GM19468 (cell line): ENCODE measurements around the gene KIRREL3.

Source experiments
- ATAC-seq: cut with Tn5 transposase; IDR thresholded peaks from one replicate; pipeline ENCODE4 v1.9.1; 2021; ENCODE audit warnings: mild to moderate bottlenecking, moderate library complexity, moderate number of reproducible peaks; ENCODE audit not compliant: unreplicated experiment; ENCODE audit errors: extremely low read depth

The KIRREL3 gene

DNA sequence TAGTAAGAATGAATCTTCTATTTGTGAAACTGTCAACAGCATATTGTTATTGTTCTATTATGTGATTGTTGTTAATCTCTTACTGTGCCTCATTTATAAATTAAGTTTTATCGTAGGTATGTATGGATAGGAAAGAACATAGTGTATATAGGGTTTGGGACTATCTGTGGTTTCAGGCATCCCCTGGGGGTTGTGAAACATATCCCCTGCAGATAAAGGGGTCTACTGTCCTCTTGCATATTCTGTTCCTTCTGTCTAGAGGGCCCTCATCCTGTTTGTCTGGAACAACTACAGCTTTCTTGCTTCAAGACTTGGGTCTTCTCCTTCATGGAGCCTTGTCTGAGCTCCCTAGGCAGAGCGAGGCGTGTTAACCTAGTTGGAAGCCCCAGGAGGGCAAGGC, 159.6 kb downstream of the KIRREL3 start:
- ATAC-seq, result no peak

DNA sequence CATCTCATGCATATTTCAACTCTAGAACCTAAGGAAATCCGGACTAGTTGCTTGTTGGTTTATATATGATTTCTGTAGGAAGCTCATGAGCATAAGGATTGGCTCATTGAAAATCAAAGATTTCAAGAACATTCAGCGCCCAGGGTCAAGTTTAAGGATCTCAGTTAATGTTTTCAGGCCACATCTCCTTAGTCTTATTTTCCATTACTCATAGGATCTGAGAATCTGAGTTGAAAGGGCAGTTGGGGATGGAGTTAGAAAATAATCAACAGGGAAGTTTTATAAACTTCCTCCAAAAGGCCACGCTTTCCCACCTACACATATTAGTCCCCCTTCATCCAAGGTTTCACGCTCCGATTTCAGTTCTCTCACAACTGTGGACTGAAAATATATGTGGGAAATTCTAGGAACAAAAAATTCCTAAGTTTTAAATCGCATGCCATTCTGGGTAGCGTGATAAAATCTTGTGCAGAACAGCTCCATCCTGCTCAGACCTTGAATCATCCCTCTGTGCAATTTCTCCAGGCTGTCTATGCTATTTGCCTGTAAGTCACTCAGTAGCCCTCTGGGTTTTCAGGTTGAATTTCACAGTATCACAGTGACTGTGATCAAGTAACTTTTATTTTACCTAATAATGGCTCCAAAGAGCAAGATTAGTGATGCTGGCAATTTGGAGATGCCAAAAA, 160.2 kb downstream of the KIRREL3 start:
- no peak for ATAC-seq

DNA sequence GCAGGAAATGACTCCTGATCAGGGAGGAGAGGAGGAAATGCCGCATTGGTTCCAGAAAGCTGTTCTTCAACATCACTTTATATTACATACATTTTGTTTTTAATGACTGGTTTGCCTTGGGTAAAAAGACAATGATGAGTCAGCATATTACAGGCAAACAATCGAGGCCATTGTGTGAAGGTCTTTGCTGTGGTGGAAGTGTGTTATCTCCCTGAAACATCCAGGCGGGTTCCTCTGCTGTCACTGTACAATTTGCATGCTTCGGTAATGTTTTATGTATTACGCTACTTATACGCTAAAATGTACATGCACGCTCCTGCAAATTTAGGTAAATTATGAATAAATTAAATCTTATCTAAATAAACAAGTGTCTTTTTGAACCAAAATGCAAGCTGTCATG, 161.1 kb downstream of the KIRREL3 start:
- ATAC-seq, result no peak

DNA sequence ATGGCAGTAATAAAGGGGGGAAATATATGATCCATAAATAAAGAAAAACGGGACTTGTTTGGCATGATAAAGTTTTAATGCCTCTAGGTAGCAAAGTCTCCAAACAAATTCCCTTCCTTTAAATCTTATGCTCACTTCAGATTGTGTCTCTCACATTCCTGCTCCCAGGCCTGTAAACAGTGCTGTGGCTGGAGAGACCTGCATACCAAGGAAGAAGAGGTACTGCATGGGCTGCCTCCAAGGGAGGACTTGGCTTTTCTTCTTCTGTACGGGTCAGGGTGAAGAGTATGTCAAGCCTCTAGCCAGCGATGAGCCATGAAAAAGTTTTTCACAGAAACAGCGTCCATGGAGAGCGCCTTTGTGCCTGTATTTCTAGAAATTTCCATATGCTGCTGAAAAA, 161.8 kb downstream of the KIRREL3 start:
- ATAC-seq, result no peak

DNA sequence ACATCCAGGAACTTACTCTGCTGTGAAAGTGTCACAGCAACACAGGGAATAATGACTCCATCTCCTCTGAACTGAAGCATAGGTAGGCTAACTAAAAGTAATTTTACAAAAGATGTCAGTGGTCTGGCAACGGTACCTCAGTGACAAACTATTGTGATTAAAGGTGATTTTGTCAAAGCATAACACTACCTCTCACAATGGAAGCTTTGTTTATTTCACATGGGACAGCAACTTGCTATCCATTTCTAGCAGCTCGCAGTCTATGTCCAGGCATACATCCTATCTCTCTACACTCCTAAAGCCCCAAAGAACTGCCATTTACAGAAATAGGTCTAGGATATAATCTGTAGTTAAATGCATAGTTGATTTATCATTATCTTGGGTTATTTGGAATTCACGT, 163.0 kb downstream of the KIRREL3 start:
- no peak for ATAC-seq

DNA sequence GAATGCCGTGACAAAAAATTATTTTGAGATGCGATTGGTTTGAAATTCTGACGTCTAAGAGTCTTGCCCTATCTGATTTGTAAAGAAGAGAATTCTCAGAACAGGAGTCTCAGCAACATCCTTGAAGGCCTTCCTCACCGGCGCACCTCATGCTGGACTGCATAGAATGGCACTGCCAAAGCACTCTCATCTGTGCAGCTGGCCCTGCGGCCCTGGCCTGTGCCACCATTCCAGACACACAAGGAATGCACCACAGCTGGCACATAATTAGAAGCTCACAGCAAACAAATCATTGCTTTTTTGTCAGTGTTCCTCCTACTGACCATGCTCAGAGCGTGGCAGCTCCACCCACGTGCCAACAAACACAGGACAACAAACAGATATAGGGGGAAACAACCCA, 166.0 kb downstream of the KIRREL3 start:
- no peak for ATAC-seq

DNA sequence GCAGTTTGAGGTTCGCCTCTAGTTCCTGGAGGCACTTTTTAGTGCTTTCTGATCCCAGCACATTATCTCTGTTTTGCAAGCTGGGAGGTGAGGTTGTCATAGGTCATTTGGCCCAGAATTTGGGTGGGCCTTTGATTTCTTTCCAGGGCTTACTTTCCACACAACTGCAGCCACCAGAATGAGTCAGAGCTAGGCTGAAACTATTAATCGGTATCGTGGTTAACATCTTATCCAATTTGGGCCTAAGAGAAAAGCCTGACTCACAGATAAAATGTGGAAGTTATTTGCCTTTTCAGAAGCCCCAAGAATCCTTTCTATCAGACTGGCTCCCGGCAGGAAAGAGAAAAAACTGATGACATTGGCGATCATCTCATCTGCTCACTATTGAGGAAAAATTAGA, 166.4 kb downstream of the KIRREL3 start:
- ATAC-seq, result no peak

DNA sequence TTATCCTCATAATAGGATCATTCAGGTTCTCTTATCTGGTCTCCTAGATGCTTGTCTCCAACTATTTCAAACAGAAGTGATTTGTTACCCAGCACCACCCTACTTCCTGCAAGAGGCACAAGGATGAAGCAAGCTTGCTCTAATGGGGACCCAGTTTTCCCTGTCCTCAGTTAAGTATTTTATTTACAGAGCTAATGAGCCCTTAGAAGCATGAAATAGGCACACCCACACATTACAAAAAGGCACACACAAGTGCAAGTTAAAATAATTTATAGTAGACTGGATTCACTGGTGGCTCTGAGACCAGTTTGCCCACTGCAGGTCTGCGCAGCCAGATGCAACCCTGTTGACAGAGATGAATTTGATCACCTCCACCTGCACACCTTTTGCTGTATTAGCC, 167.5 kb downstream of the KIRREL3 start:
- no peak for ATAC-seq

DNA sequence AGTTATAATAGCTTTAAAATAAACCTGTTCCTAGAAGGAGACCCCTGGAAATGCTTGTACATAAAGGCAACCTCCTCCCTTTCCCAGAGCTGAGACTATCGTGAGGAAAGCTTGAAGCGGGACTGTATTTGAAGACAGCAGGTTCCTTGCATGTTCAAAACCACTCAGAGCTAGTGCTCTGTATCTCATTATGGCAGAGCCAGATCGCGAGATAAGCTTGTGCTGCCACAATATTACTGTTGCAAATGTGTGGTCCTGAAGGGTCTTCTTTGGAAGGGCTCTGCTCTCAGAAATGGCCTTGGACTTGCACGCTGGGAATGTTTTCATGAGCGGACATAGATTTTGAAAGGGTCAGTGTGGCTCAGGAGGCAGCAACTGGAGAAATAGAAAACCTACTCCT, 168.2 kb downstream of the KIRREL3 start:
- no peak for ATAC-seq

DNA sequence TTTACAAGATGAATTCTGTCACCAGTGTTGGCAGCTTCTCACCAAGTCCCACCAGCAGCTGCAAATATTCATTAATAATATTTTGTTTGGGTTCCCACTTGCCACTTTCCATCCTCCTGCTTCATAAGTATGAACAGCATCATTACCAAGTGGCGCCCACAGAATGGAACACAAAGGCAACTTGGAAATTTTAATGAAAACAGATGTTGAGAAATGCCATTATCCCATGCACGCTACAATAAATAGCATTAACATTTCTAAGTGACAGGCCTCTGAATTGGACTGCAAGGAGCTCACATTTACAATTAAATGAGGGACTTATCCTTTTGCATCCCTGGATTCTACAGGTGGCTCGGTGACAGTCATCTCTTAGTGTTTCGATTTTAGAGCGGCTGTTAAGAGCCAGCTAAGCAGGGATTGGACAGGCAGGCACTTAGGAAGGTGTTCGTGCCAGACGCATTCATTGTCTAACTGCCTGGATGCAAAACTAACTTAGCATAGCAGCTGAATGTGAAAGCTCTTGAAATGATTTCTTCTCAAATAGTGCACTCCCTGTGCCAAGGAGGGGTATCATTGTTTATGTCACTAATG, 170.3 kb downstream of the KIRREL3 start:
- no peak for ATAC-seq

DNA sequence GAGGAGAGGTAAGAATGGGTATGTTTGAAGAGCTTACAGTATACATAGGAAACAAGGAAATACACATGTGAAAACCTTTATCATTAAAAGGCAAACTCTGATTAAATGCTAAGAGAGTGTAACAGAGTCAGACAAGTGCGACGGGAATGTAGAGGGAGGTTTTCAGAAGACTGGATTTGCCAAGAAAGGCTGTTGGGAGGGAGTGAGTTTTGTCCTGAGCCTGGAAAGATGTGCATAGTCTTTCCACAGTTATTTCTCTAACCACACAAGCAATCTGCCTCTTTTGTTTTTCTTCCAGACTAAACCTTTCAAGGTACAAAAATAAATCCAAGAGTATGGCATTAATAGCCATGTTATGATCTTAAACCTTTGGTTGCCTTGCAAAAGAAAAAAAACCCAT, 170.9 kb downstream of the KIRREL3 start:
- ATAC-seq, result no peak

DNA sequence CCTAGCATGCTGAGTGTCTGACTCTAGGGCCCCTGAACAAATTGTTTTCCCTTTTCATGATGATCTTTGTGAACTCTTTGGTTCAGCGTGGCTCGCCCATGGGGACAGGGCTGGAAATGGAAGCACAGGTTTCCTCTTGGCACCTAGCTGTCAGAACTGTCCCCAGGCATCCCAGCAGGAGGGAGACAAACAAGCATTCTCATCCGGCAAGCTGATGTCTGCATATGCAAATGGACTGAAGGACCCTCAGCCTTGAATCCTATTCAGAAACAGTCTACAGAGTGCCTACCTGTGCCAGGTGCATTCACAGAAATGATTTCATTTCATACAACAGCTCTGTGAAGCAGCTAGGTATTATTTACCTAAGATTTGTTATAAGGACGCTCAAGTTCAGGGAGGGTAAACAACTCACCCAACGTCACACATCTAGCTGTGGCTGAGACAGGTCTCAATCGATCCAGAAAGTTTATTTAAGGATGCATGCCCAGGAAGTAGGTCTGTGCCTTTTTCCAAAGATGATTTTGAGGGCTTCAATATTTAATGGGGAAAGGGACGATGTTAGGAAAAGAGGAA, 176.4 kb downstream of the KIRREL3 start:
- ATAC-seq, result no peak

DNA sequence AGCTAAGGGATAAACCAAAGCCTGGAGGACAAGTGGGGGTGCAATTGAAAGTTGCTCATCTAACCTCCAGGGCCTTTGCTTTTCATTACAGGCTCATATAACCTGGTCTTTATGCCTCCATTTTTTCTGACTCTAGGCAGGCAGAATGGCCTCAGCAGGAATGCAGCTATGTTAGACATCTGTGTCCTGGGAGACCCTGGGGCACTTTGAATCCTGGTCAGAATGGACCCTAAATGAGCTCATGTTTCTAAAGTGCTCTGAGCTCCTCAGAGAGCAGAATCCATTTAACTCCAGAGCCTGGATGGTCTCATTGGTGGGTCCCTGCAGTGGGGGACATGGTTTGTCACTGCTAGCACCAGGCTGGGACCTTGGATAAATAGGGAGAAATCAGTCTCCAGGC, 177.3 kb downstream of the KIRREL3 start:
- no peak for ATAC-seq

DNA sequence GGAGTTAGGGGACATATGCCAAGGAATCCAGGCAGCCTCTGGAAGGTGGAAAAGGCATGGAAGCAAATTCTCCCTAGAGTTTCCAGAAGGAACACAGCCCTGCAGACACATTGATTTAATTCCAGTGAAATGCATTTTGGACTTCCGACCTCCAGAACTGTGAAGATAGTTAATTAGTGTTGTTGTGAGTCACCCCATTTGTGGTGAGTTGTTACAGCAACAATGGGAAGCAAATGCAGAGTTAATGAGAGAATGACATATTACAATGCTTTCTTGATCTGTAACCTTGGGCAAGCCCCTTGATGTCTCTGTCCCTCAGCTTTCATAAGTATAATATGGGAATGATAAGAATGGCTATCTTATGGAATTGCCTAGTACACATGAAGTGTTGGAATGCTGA, 178.7 kb downstream of the KIRREL3 start:
- ATAC-seq, result no peak

DNA sequence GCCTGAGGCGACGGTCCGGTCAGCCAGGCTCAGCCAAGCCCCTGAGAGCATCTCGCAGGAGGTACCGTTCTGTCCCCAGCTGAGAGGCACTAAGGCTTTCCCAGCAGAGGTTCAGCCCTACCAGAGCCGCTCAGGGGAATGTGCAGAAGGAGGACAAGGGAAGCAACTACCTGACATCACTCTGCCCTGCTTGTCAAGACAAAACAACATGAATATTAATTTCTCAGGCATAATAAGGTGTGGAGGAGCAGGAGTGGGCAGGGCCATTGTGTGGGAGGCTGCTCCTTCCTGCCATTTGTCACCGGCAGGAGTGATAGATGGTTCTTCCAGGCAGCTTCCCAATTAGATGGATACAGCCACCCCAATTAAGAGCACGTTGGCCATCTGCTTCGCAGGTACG, 181.4 kb downstream of the KIRREL3 start:
- no peak for ATAC-seq

DNA sequence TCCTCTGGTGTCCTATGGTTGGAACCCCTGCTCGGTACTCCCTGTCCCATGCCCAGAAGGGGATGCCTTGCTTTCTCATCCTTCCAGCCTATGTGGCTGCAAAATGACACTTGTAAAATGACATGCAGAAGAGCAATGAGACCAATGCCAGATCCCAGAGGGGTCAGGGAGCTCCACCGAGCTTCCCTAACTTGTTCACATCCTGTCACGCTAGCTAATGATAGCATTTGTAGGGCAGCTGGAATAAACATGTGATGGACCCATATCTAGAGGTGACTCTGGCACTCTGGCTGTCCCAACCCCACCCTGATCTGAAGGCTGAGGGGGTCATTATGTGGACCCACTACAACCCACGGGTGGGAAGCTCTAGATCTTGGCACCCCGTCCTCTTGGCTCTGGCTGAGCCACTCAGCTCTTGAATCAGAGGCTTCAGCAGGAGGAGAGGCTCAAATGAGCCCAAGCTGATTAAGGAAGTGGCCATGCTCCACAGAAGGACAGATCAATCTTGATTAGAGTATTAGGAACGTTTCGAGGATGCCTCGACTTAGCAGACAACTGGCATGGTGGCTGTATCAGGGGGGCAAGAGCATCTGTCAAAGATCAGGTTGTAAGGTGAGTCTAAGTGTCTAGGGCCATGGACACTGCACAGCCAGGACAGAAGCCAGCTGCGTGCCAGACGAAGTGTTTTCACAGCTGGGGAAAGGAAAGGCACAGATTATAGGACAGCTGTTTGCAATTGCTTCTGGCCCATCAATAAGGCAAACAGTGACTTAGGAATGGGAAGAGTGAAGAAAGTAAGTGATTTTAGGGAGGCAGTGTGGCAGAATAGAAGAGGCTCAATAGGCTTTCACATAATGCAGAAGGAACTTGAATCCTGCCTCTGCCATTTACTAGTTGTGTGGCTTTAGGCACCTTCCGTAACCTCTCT, 182.8 kb downstream of the KIRREL3 start:
- no peak for ATAC-seq

DNA sequence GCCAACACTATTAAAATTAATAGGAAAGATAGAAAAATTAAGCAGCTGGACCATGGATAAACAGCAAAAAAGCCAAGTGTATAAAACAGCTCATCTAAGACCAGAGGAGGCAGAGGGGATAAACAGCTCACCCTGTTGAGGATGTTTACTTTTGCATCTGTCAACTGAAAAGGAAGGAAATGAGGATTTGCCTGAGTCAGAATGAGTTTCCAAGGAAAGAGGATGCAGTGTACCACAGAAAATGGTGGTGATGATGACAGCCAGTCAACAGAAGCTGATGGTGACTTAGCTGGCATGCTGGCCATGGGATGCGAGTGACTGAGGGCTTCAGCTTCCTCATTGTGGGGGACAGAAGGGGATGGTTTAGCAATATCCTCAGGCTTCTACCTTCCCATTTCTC, 183.5 kb downstream of the KIRREL3 start:
- no peak for ATAC-seq

DNA sequence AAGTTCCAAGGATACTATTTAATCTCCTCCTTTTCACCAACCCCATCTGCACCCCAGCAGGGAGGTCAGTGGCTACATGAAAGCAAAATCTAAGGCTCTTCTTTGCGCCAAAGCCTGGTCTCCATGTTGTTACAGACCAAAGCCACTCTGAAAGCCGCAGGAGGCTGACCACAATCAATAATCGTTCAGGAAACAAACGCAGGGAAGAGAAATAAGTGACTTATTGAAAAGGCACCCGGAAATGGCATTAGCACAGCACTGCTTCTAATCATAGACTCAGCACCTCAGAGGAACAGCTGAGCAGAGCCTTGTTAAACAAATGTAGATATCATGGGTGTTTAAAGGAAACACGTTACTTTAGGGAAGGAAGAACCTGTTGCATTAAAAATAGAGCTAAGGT, 183.9 kb downstream of the KIRREL3 start:
- ATAC-seq, result no peak

DNA sequence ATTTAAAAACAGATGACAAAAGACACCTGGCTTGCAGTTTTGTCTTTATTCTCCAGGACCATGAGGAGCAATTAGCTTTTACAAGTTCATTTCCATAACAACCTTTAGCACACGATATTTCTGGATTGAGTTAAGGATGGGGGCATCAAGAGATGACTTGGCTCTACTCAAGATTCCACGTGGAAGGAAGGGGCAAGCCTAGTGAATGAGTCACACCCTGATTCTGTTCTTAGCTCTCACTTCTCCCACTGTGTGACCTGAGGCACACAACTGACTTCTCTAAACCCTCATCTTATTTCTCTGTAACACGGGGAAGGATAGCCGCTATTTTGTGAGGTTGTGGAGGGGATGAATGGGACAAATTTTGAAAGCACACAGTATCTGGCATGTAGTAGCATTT, 185.5 kb downstream of the KIRREL3 start:
- ATAC-seq, result no peak

DNA sequence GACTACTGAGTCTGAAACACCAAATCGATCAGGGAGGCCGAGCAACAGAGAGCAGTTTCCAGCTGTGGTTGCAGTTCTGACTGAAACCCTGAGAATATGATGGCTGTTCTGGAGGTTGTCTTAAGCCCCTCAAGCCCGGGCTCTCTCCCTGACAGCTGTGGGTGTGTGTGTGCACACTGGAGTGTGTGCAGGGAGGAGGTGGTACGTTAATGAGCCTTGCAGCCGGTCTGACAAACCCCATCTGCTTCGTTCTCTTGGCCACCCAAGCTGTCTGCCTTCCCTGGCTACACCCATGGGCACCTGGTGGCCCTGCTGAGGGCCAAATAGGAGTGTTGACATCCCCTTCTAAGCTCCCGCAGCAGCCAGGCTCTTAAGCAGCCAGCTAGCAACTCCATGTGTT, 189.8 kb downstream of the KIRREL3 start:
- ATAC-seq, result no peak
